OCI-LY3 (cell line): ENCODE measurements around the gene PRRT1.
"Not testable (repeated sequence)": the region's sequence is repeated elsewhere in the genome, so short reads cannot be mapped to it uniquely, and the experiment has no call there.

Source experiments
- H2AFZ ChIP-seq: fragments of 200-600, 300-600 bp; shearing (Covaris generic); 2 replicates; pipeline ENCODE4 v1.6.0; 2014; ENCODE audit warnings: antibody characterized with exemption, low read depth, low read length
- H3K27ac ChIP-seq: fragments of 200-600, 300-600 bp; sonication (generic); 2 replicates; pipeline ENCODE4 v1.5.1; 2014; ENCODE audit warnings: mild to moderate bottlenecking, low read length, moderate library complexity, mixed read lengths
- H3K27me3 ChIP-seq: fragments of 200-600, 300-600 bp; sonication (generic); 2 replicates; pipeline ENCODE4 v1.6.1; 2014; ENCODE audit warnings: low read depth, low read length, mixed read lengths
- H3K36me3 ChIP-seq: fragments of 200-600, 300-600 bp; sonication (generic); replicated peaks from 2 replicates; pipeline ENCODE3; 2014; ENCODE audit warnings: low read depth, low read length, mixed read lengths
- H3K4me1 ChIP-seq: fragments of 300-600, 200-600 bp; sonication (generic); 2 replicates; pipeline ENCODE4 v1.6.1; 2014; ENCODE audit warnings: low read length, mixed read lengths
- H3K4me2 ChIP-seq: fragments of 200-600, 300-600 bp; sonication (generic); 2 replicates; pipeline ENCODE4 v1.6.1; 2014; ENCODE audit warnings: low read length, mixed read lengths
- H3K4me3 ChIP-seq: fragments of 300-600, 200-600 bp; sonication (generic); 2 replicates; pipeline ENCODE4 v1.5.1; 2014; ENCODE audit warnings: antibody characterized with exemption, mild to moderate bottlenecking, low read length, moderate library complexity
- H3K79me2 ChIP-seq: fragments of 300-600, 200-600 bp; shearing (Covaris generic); 2 replicates; pipeline ENCODE4 v1.6.1; 2014; ENCODE audit warnings: mild to moderate bottlenecking, low read length, mixed read lengths
- H3K9ac ChIP-seq: fragments of 300-600, 200-600 bp; shearing (Covaris generic); 2 replicates; pipeline ENCODE4 v1.6.0; 2014; ENCODE audit warnings: mild to moderate bottlenecking, low read length, moderate library complexity
- H3K9me3 ChIP-seq: fragments of 200-600, 300-600 bp; shearing (Covaris generic); 2 replicates; pipeline ENCODE4 v1.6.1; 2014; ENCODE audit warnings: low read length, mixed read lengths; ENCODE audit not compliant: insufficient read depth
- H4K20me1 ChIP-seq: fragments of 200-600, 300-600 bp; sonication (generic); 2 replicates; pipeline ENCODE4 v1.6.1; 2016; ENCODE audit warnings: low read length, mixed read lengths; ENCODE audit not compliant: insufficient read depth
- CTCF ChIP-seq: fragments of 200-600, 300-600 bp; sonication (generic); IDR thresholded peaks from 2 replicates; pipeline ENCODE4 v1.5.1; 2014; ENCODE audit warnings: antibody characterized with exemption, low read length, low read depth
- EZH2phosphoT487 ChIP-seq: fragments of 200-600 bp; shearing (Covaris generic); IDR thresholded peaks from 2 replicates; pipeline ENCODE4 v1.6.1; 2018; ENCODE audit warnings: antibody characterized with exemption, mixed run types, low read depth

PRRT1 gene

GRCh38 chr6:32194388-32194787 is 42.6 kb upstream of the PRRT1 start:
- Histone ChIP-seq H3K4me3 (no peak overlapping the region; the same call in 1 of the 2 replicates), H3K9me3 (no peaks in the 10 kb centered on the region), H3K79me2 (peaks cover 28% of the 10 kb centered on the region), H3K36me3 (peaks cover 5% of the 10 kb centered on the region), H3K4me2 (peak overlapping the region; percentile 97), H3K27me3 (no peaks in the 10 kb centered on the region), H3K4me1 (peaks cover 38% of the 10 kb centered on the region), H3K27ac (peak overlapping the region; percentile 86), H2AFZ (no peak overlapping the region), H4K20me1 (no peaks in the 10 kb centered on the region), H3K9ac (no peak overlapping the region)
- no peak for TF ChIP-seq EZH2phosphoT487
- no peak for TF ChIP-seq CTCF

- peak overlapping the region; percentile 100; the same call in 1 of the 2 replicates for H3K9ac ChIP-seq
- H3K9me3 ChIP-seq, H3K27me3 ChIP-seq, H2AFZ ChIP-seq, H4K20me1 ChIP-seq: not testable (repeated sequence)
- H3K4me2 ChIP-seq = peak overlapping the region; percentile 100
- H3K27ac ChIP-seq = peak overlapping the region; percentile 97
- peaks cover 46% of the 10 kb centered on the region for H3K4me1 ChIP-seq
- H3K36me3 ChIP-seq = peaks cover 12% of the 10 kb centered on the region
- H3K4me3 ChIP-seq = peak overlapping the region; percentile 93
- peaks cover 41% of the 10 kb centered on the region for H3K79me2 ChIP-seq
Observed at GRCh38 chr6:32193096-32193495, 41.4 kb upstream of the PRRT1 start.

- no peaks in the 10 kb centered on the region for H3K27me3 ChIP-seq
- H3K9ac ChIP-seq = peak within 1 kb of the TSS; percentile 100
- TF ChIP-seq EZH2phosphoT487 (no peak), CTCF (no peak)
- H3K27ac ChIP-seq = peak within 1 kb of the TSS; percentile 97
- H3K4me1 ChIP-seq = peaks cover 51% of the 10 kb centered on the region
- H3K4me3 ChIP-seq = peak within 1 kb of the TSS; percentile 93
- peak within 1 kb of the TSS; percentile 100 for H3K4me2 ChIP-seq
- H3K79me2 ChIP-seq = peaks cover 45% of the 10 kb centered on the region
- H4K20me1 ChIP-seq = no peaks in the 10 kb centered on the region
- no peak within 1 kb of the TSS for H2AFZ ChIP-seq
- H3K9me3 ChIP-seq = no peaks in the 10 kb centered on the region
- H3K36me3 ChIP-seq = peaks cover 15% of the 10 kb centered on the region
Observed at GRCh38 chr6:32192608-32193039, 40.9 kb upstream of the PRRT1 start, which contains the start of gene GPSM3. TSS of gene GPSM3 (minus strand) at chr6:32192643. CDS start at chr6:32192513, 130 bp downstream.

- Histone ChIP-seq H3K27ac (peak overlapping the region; percentile 97), H3K79me2 (peaks cover 48% of the 10 kb centered on the region), H4K20me1 (no peaks in the 10 kb centered on the region), H3K4me2 (peak overlapping the region; percentile 100), H3K36me3 (peaks cover 16% of the 10 kb centered on the region), H2AFZ (no peak overlapping the region), H3K4me1 (peaks cover 51% of the 10 kb centered on the region), H3K9me3 (no peaks in the 10 kb centered on the region), H3K9ac (peak overlapping the region; percentile 100), H3K27me3 (no peaks in the 10 kb centered on the region), H3K4me3 (peak overlapping the region; percentile 93)
- TF ChIP-seq EZH2phosphoT487 (no peak), CTCF (no peak)
Observed at GRCh38 chr6:32191696-32192607, 40.2 kb upstream of the PRRT1 start.
